Loucy (cell line): ENCODE data around the gene DZANK1.
"Not testable (repeated sequence)": the region's sequence is repeated elsewhere in the genome, so short reads cannot be mapped to it uniquely, and the experiment has no call there.

Source experiments
- H2AFZ ChIP-seq: fragments of 200-600 bp; sonication (generic); 2 replicates; pipeline ENCODE4 v1.6.0; 2016; ENCODE audit warnings: antibody characterized with exemption, mild to moderate bottlenecking, low read length, moderate library complexity
- H3F3A ChIP-seq: fragments of 200-600 bp; 2 replicates; pipeline ENCODE4 v1.6.0; 2016; ENCODE audit warnings: antibody characterized with exemption, low read depth, mild to moderate bottlenecking
- H3K27me3 ChIP-seq: fragments of 200-600 bp; sonication (generic); 2 replicates; pipeline ENCODE4 v1.6.1; 2014; ENCODE audit warnings: low read length, mild to moderate bottlenecking; ENCODE audit not compliant: insufficient read depth, poor library complexity, severe bottlenecking
- H3K36me3 ChIP-seq: fragments of 200-600 bp; sonication (generic); 2 replicates; pipeline ENCODE4 v1.6.1; 2016; ENCODE audit warnings: low read length; ENCODE audit not compliant: insufficient read depth
- H3K4me1 ChIP-seq: fragments of 200-600 bp; sonication (generic); 2 replicates; pipeline ENCODE4 v1.5.1; 2014; ENCODE audit warnings: low read length, mild to moderate bottlenecking; ENCODE audit not compliant: insufficient read depth, poor library complexity, severe bottlenecking
- H3K4me2 ChIP-seq: fragments of 200-600 bp; sonication (generic); 2 replicates; pipeline ENCODE4 v1.6.0; 2014; ENCODE audit warnings: antibody characterized with exemption, low read length, low read depth, mild to moderate bottlenecking; ENCODE audit not compliant: poor library complexity, severe bottlenecking
- H3K4me3 ChIP-seq: fragments of 200-600 bp; sonication (generic); 2 replicates; pipeline ENCODE4 v1.5.1; 2014; ENCODE audit warnings: low read length, mild to moderate bottlenecking, mixed read lengths; ENCODE audit not compliant: poor library complexity, severe bottlenecking
- H3K79me2 ChIP-seq: fragments of 200-600 bp; sonication (generic); 2 replicates; pipeline ENCODE4 v1.6.1; 2014; ENCODE audit warnings: low read length; ENCODE audit not compliant: insufficient read depth
- H3K9ac ChIP-seq: fragments of 200-600 bp; sonication (generic); 2 replicates; pipeline ENCODE4 v1.6.0; 2014; ENCODE audit warnings: mild to moderate bottlenecking, low read depth, low read length, moderate library complexity; ENCODE audit not compliant: poor library complexity, severe bottlenecking
- H3K9me2 ChIP-seq: fragments of 200-600 bp; sonication (generic); replicated peaks from 2 replicates; pipeline ENCODE4 v1.6.1; 2016; ENCODE audit warnings: low read depth, low read length, mixed read lengths
- H3K9me3 ChIP-seq: fragments of 200-600 bp; sonication (generic); 2 replicates; pipeline ENCODE4 v1.6.1; 2014; ENCODE audit warnings: mild to moderate bottlenecking, antibody characterized with exemption, low read length, low read depth; ENCODE audit not compliant: insufficient read depth
- H4K20me1 ChIP-seq: fragments of 200-600 bp; sonication (generic); 2 replicates; pipeline ENCODE4 v1.6.0; 2014; ENCODE audit warnings: antibody characterized with exemption, low read length, mild to moderate bottlenecking; ENCODE audit not compliant: insufficient read depth, poor library complexity, severe bottlenecking
- CTCF ChIP-seq: fragments of 200-600 bp; sonication (generic); conservative IDR thresholded peaks from 2 replicates; pipeline ENCODE4 v1.5.1; 2014; ENCODE audit warnings: mild to moderate bottlenecking, antibody characterized with exemption, low read length
- EZH2phosphoT487 ChIP-seq: fragments of 200-600 bp; IDR thresholded peaks from 2 replicates; pipeline ENCODE4 v1.6.1; 2018; ENCODE audit warnings: antibody characterized with exemption, mild to moderate bottlenecking, moderate library complexity, borderline replicate concordance

DZANK1 gene

GRCh38 chr20:18380908-18381529 is 85.8 kb downstream of the DZANK1 start:
- no peak overlapping the region for H3K4me2 ChIP-seq
- no peaks in the 10 kb centered on the region for H3K36me3 ChIP-seq
- no peaks in the 10 kb centered on the region for H4K20me1 ChIP-seq
- peak; percentile 37 for TF ChIP-seq CTCF
- no peak for TF ChIP-seq EZH2phosphoT487
- H3K27me3 ChIP-seq: no peaks in the 10 kb centered on the region
- no peaks in the 10 kb centered on the region for H3K9me2 ChIP-seq
- H3K4me1 ChIP-seq: no peaks in the 10 kb centered on the region
- no peak overlapping the region for H3K4me3 ChIP-seq
- no peak overlapping the region for H2AFZ ChIP-seq
- H3F3A ChIP-seq: no peaks in the 10 kb centered on the region
- no peak overlapping the region for H3K9ac ChIP-seq
- no peaks in the 10 kb centered on the region for H3K9me3 ChIP-seq
- no peaks in the 10 kb centered on the region for H3K79me2 ChIP-seq

GRCh38 chr20:18377896-18378481 is 88.8 kb downstream of the DZANK1 start:
- Histone ChIP-seq H3K4me1 (no peaks in the 10 kb centered on the region), H3F3A (no peaks in the 10 kb centered on the region), H3K36me3 (no peaks in the 10 kb centered on the region), H3K27me3 (no peaks in the 10 kb centered on the region), H3K9me2 (no peaks in the 10 kb centered on the region), H4K20me1 (no peaks in the 10 kb centered on the region), H2AFZ (no peak overlapping the region), H3K4me2 (no peak overlapping the region), H3K4me3 (no peak overlapping the region), H3K79me2 (no peaks in the 10 kb centered on the region), H3K9me3 (no peaks in the 10 kb centered on the region), H3K9ac (no peak overlapping the region)
- TF ChIP-seq CTCF (no peak), EZH2phosphoT487 (no peak)

GRCh38 chr20:18375551-18375950 is 91.3 kb downstream of the DZANK1 start:
- H4K20me1 ChIP-seq, H3K9ac ChIP-seq, H3K36me3 ChIP-seq, H2AFZ ChIP-seq, H3K27me3 ChIP-seq, H3K9me3 ChIP-seq, H3K9me2 ChIP-seq, H3K79me2 ChIP-seq, H3K4me1 ChIP-seq, H3F3A ChIP-seq, H3K4me3 ChIP-seq, H3K4me2 ChIP-seq: not testable (repeated sequence)

- Histone ChIP-seq H3K36me3 (no peaks in the 10 kb centered on the region), H3K4me1 (no peaks in the 10 kb centered on the region), H4K20me1 (no peaks in the 10 kb centered on the region), H3K9me2 (no peaks in the 10 kb centered on the region), H2AFZ (no peak overlapping the region), H3K79me2 (no peaks in the 10 kb centered on the region), H3K9ac (no peak overlapping the region), H3K9me3 (no peaks in the 10 kb centered on the region), H3K4me2 (no peak overlapping the region), H3K4me3 (no peak overlapping the region), H3F3A (no peaks in the 10 kb centered on the region), H3K27me3 (no peaks in the 10 kb centered on the region)
- TF ChIP-seq CTCF: no peak
- TF ChIP-seq EZH2phosphoT487: no peak
Observed at GRCh38 chr20:18372296-18372695, 94.5 kb downstream of the DZANK1 start.
